ENCODE results near the gene GNAZ. TPM values are rescaled to one million over a fixed set of nuclear protein-coding genes. Genes with fewer than 3 reads are reported as not detected.

Gene GNAZ
- total and polyA plus RNA-seq, 2 donors (not counting 1 experiment from before 2014, with no cell fraction given): 2.8 to 9.1 TPM

DNA sequence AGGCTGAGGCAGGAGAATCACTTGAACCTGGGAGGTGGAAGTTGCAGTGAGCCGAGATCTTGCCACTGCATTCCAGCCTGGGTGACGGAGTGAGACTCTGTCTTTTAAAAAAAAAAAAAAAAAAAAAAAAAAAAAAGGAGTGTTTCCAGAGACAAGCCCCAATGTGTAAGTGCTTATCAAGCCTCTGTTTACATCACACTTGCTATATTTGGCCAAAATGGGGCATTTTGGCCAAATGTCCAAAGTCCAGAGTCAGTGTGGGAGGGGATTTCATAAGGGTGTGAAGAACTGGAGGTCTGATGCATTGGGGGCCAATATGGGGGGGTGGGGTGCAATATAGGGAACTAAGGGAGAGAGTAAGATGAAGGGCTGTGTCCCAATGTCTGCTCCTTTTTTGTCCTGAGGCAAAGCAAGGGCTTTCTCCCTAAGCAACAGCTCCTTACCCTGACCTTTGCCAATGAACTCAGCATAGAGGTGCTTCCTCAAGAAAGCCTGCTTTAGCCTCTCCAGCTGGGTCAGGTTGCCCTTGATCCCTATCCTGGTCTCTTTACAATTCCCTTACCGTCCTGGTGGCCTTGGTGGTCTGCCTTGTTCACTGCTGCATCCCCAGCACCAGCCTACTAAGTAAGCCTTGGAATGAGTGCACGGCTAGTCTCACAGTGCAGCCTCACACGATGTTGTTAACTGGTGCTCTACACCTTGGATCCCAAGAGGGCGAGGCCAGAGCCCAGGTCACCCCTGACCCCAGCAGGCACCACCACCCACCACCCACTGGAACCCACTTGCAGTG lies 95.9 kb downstream of the GNAZ start:
- Histone ChIP-seq H3K9me3 (ENCODE audit: control extremely low read depth in 1 of 3, control insufficient read depth in 2 of 3, insufficient read depth in 1 of 3, low read length in 2 of 3) (peaks cover 0 to 4% (median 0%) of the 10 kb centered on the region in 3 donors), H3K4me2 (replicated peaks; ENCODE audit: low read depth, low read length, poor library complexity, severe bottlenecking) (no peak overlapping the region), H3K4me1 (ENCODE audit: control insufficient read depth in 2 of 2, insufficient read depth in 2 of 2, low read length in 2 of 2) (no peaks in the 10 kb centered on the region), H3K27ac (ENCODE audit: low read length in 2 of 2) (no peak overlapping the region), H3K4me3 (ENCODE audit: control extremely low read depth in 1 of 5, extremely low read depth in 1 of 5, insufficient read depth in 1 of 5, low read depth in 2 of 5, low read length in 4 of 5) (no peak overlapping the region), H3K27me3 (replicated peaks in 1 of 4; ENCODE audit: control extremely low read depth in 1 of 4, control insufficient read depth in 3 of 4, insufficient read depth in 4 of 4, low read length in 3 of 4) (peaks cover 0 to 2% (median 0%) of the 10 kb centered on the region in 4 experiments), H3K79me2 (ENCODE audit: control insufficient read depth, insufficient read depth, low read length) (no peaks in the 10 kb centered on the region), H4K20me1 (ENCODE audit: control insufficient read depth, insufficient read depth, low read length, poor library complexity, severe bottlenecking) (no peaks in the 10 kb centered on the region), H3K9ac (ENCODE audit: low read length) (no peak overlapping the region), H3K36me3 (replicated peaks in 1 of 2; ENCODE audit: control extremely low read depth in 1 of 2, control insufficient read depth in 1 of 2, extremely low read depth in 1 of 2, insufficient read depth in 2 of 2, low read length in 1 of 2) (no peaks in the 10 kb centered on the region), H2AFZ (ENCODE audit: insufficient read depth, low read depth, low read length, poor library complexity, severe bottlenecking) (no peak overlapping the region)
- DNase-seq (no peak), ATAC-seq (ENCODE audit: low read depth) (no peak)
- H3K27ac Mint-ChIP-seq: no peak overlapping the region
- intact Hi-C loops (cut with micrococcal nuclease): no loop called here
- no peaks in the 10 kb centered on the region for H3K9me3 Mint-ChIP-seq (ENCODE audit: insufficient read depth)
- TF ChIP-seq EZH2 (IDR thresholded peaks at IDR 0.05; ENCODE audit: borderline replicate concordance, insufficient read depth, low read depth, low read length, poor library complexity, severe bottlenecking) (no peak), CTCF (IDR thresholded peaks at IDR 0.05) (no peak)
- H3K27me3 Mint-ChIP-seq: no peaks in the 10 kb centered on the region
- H3K4me3 Mint-ChIP-seq: no peak overlapping the region
- 85% methylated on average over 2 of the region's 6 CpGs for WGBS (ENCODE audit: insufficient coverage)
- no peaks in the 10 kb centered on the region for H3K4me1 Mint-ChIP-seq
- CTCF ChIA-PET: interaction anchor here (0.9 to 1.0 kb wide), 2 partner anchors 8 to 116 kb away, joined by 3 to 4 read pairs; no protein-coding TSS in a partner anchor
- POLR2A ChIA-PET: no interaction called here

Data from B cell (primary cell).